ENCODE measurements around the gene FILIP1.
"Not testable (repeated sequence)": the region's sequence is repeated elsewhere in the genome, so short reads cannot be mapped to it uniquely, and the experiment has no call there.

FILIP1 gene

GRCh38 chr6:75415804-75416203 is 77.8 kb downstream of the FILIP1 start:
- no peak overlapping the region for H3K4me3 ChIP-seq (ENCODE audit: low read depth, low read length)
- DNase-seq (ENCODE audit: low read depth), result no peak
- TF ChIP-seq, protein P1, sequence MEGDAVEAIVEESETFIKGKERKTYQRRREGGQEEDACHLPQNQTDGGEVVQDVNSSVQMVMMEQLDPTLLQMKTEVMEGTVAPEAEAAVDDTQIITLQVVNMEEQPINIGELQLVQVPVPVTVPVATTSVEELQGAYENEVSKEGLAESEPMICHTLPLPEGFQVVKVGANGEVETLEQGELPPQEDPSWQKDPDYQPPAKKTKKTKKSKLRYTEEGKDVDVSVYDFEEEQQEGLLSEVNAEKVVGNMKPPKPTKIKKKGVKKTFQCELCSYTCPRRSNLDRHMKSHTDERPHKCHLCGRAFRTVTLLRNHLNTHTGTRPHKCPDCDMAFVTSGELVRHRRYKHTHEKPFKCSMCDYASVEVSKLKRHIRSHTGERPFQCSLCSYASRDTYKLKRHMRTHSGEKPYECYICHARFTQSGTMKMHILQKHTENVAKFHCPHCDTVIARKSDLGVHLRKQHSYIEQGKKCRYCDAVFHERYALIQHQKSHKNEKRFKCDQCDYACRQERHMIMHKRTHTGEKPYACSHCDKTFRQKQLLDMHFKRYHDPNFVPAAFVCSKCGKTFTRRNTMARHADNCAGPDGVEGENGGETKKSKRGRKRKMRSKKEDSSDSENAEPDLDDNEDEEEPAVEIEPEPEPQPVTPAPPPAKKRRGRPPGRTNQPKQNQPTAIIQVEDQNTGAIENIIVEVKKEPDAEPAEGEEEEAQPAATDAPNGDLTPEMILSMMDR (IDR thresholded peaks at IDR 0.05; ENCODE audit: low read depth, low read length, missing control alignments), result no peak

DNA sequence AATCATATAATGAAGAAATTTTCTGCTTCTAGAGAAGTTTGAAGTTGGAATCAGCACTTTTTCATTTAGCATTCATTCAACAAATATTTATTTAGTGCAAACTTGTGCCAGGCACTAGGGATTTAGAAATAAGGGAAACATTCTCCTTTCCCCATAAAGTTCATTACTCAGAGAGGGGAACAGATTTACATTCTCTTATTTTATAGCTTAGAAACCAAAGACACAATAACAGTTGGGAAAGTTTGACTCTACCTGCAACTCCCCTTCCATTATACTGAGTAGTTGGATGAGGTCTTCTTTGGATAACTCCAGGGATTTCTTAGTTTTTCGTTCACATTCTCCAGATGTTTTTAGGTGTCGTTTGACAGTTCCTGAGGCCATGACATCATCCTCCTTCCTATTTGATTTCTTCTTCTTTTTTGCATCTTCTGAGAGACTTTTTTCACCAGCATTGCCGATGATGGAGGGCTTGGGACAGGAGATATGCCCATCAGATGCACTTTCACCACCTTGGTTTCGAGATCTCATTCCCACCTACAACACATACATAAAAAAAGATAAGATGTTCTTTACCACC is 79.1 kb downstream of the FILIP1 start:
- H3K4me3 ChIP-seq (ENCODE audit: low read depth, low read length), result no peak overlapping the region
- DNase-seq (ENCODE audit: low read depth), result no peak
- TF ChIP-seq, protein P1 (IDR thresholded peaks at IDR 0.05; ENCODE audit: low read depth, low read length, missing control alignments), result no peak

- TF ChIP-seq, protein P1 (IDR thresholded peaks at IDR 0.05; ENCODE audit: low read depth, low read length, missing control alignments), result no peak
- no peak overlapping the region for H3K4me3 ChIP-seq (ENCODE audit: low read depth, low read length)
- DNase-seq (ENCODE audit: low read depth), result no peak
Observed at GRCh38 chr6:75412969-75413662, 80.5 kb downstream of the FILIP1 start.

DNA sequence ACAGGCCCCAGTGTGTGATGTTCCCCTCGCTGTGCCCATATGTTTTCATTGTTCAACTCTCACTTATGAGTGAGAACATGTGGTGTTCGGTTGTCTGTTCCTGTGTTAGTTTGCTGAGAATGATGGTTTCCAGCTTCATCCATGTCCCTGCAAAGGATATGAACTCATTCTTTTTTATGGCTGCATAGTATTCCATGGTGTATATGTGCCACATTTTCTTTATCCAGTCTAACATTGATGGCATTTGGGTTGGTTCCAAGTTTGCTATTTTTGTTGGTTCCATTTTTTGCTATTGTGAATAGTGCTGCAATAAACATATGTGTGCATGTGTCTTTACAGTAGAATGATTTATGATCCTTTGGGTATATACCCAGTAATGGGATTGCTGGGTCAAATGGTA is 83.0 kb downstream of the FILIP1 start:
- DNase-seq (ENCODE audit: low read depth); H3K4me3 ChIP-seq (ENCODE audit: low read depth, low read length): not testable (repeated sequence)

- TF ChIP-seq, protein P1 (IDR thresholded peaks at IDR 0.05; ENCODE audit: low read depth, low read length, missing control alignments), result no peak
- DNase-seq (ENCODE audit: low read depth), result no peak
Observed at GRCh38 chr6:75409928-75410327, 83.7 kb downstream of the FILIP1 start.

DNA sequence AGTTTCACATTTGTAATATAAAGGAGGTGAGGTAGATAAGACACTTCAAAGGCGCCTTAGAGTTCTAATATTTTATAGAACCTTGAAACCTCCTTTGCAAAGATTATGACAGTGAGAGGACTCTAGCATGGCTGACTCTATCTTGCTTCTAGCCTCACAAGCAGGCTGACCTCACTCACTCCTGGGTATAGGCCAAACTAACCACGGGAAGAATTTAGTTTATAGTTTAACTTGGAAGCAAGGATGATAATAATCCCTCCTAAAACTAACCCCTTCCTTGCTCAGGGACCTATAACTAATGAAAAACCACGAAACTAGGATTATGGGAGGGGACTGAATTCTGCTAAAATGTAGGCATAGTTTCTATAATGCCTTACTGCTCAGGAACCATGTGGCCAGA is 84.3 kb downstream of the FILIP1 start:
- no peak for DNase-seq (ENCODE audit: low read depth)
- H3K4me3 ChIP-seq (ENCODE audit: low read depth, low read length), result no peak overlapping the region
- TF ChIP-seq, protein P1 (IDR thresholded peaks at IDR 0.05; ENCODE audit: low read depth, low read length, missing control alignments), result no peak

More at GRCh38 chr6:75409928-75410327, 83.7 kb downstream of the FILIP1 start:
- no peak overlapping the region for H3K4me3 ChIP-seq (ENCODE audit: low read depth, low read length)

DNA sequence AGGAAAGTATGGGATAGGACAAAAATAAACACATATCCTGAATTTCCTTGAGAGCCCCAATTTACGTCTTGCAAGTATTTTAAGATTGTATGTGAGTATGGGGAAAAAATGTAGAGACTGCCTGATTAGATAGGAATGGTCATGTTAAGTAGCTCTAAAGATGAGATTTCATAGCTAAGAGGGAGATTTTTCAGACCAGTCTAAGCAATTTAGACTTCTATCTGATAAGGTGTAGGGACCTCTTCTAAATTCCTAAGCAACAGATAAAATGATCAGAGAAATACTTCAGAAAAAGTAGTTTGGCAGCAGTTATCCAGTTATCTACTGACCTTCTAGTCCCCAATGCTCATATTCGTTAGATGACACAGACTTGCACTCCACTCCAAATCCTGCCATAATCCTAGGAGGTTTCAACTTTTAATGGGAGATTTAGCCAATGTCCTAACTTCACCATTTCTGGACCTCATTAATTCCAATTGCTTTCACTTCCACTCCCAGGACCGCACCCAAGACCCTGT is 90.0 kb downstream of the FILIP1 start:
- H3K4me3 ChIP-seq (ENCODE audit: low read depth, low read length), result no peak overlapping the region
- DNase-seq (ENCODE audit: low read depth), result no peak
- TF ChIP-seq, protein P1 (IDR thresholded peaks at IDR 0.05; ENCODE audit: low read depth, low read length, missing control alignments), result no peak

Data from GM12864 (cell line).